Measurements from ENCODE around the gene HNRNPM. TPM values are rescaled to one million over a fixed set of nuclear protein-coding genes. Genes with fewer than 3 reads are reported as not detected.

HNRNPM gene
- total RNA-seq, 4 donors from 2014 or later: 42.5 to 74.6 (median 57.8) TPM

DNA sequence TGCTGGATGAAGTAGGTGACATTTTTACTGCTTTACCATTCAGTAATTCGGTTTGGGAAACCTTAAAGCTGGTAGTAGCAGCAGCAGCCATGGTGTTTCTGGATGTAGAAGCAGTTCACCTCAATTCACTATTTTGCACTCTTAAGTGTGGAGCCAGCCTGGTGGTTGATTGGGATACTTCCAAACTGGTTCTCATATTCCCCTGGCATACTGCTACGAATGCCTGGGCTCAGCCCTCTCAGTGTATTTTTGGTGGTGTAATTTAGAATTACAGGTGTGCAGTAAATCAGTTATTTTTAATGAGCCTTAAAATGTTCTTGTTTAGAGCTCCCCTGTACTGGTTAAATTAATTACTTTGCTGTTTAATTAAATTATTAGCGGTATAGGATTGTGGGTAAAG, 12.4 kb downstream of the HNRNPM start:
- TF ChIP-seq POLR2A (IDR thresholded peaks at IDR 0.05): no peak
- peak in 3 of 5 experiments; percentile 10 to 39 (median 31) for TF ChIP-seq CTCF (IDR thresholded peaks at IDR 0.05 in 4 of 5, conservative IDR thresholded peaks at IDR 0.05 in 1 of 5)
- H3K27me3 ChIP-seq: no peaks in the 10 kb centered on the region
- DNase-seq (peak in 1 of 2 donors; percentile 34), ATAC-seq (peak; percentile 62 to 76)
- H3K4me1 ChIP-seq: peaks cover 98 to 99% of the 10 kb centered on the region in 2 donors
- H3K36me3 ChIP-seq: peaks cover 0 to 5% of the 10 kb centered on the region in 2 donors
- no peaks in the 10 kb centered on the region for H3K9me3 ChIP-seq
- intact Hi-C loops (cut with DNase I; ENCODE audit: low total_unique reads): loop anchor here (2.0 kb wide), 1 partner anchor 50 kb away; no protein-coding TSS in a partner anchor
- peak overlapping the region; percentile 46 to 74 (median 70) for H3K27ac ChIP-seq
- no peak overlapping the region for H3K4me3 ChIP-seq
- in situ Hi-C loops (cut with MboI; ENCODE audit: low sequenced_read_pairs in 4 of 4): no loop called here

DNA sequence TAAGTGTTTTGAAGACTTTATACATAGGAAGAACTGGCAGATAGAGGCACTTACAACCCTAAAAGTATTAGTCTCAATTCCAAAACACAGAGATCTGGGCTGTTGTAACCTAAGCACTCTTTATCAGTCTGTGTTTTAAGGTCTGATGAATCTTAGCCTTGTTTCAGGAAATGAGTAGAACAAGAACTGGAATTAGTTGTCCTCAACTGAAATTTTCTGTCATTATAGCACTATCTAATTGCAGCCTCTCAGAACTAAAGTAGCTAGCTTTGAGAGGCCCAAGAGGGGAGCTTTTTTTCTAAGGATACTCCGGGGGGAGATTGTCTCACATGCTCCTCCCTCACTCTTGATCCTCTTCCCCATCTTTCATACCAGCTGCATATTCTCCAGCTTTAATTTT, 13.1 kb downstream of the HNRNPM start:
- Histone ChIP-seq H3K4me1 (peaks cover 98 to 99% of the 10 kb centered on the region in 2 donors), H3K27me3 (no peaks in the 10 kb centered on the region), H3K36me3 (peaks cover 0 to 5% of the 10 kb centered on the region in 2 donors), H3K9me3 (no peaks in the 10 kb centered on the region), H3K4me3 (no peak overlapping the region), H3K27ac (peak overlapping the region; percentile 46 to 74 (median 70))
- no peak for TF ChIP-seq POLR2A (IDR thresholded peaks at IDR 0.05)
- in situ Hi-C loops (cut with MboI; ENCODE audit: low sequenced_read_pairs in 4 of 4) (no loop called here), intact Hi-C loops (cut with DNase I; ENCODE audit: low total_unique reads) (loop anchor here (2.0 kb wide), 1 partner anchor 49 kb away; no protein-coding TSS in a partner anchor)
- no peak for DNase-seq
- no peak for ATAC-seq

- intact Hi-C loops (cut with DNase I; ENCODE audit: low total_unique reads): no loop called here
- ATAC-seq: no peak
- Histone ChIP-seq H3K4me1 (peaks cover 98 to 99% of the 10 kb centered on the region in 2 donors), H3K36me3 (peaks cover 0 to 5% of the 10 kb centered on the region in 2 donors), H3K27ac (peak overlapping the region; percentile 46 to 74 (median 70)), H3K27me3 (no peaks in the 10 kb centered on the region), H3K4me3 (no peak overlapping the region), H3K9me3 (no peaks in the 10 kb centered on the region)
- no peak for DNase-seq
- in situ Hi-C loops (cut with MboI; ENCODE audit: low sequenced_read_pairs in 4 of 4): no loop called here
- no peak for TF ChIP-seq POLR2A (IDR thresholded peaks at IDR 0.05)
- TF ChIP-seq CTCF (IDR thresholded peaks at IDR 0.05 in 4 of 5, conservative IDR thresholded peaks at IDR 0.05 in 1 of 5): no peak
These were observed 13.6 kb downstream of the HNRNPM start for GRCh38 chr19:8458380-8458779.

- DNase-seq (no peak), ATAC-seq (no peak)
- Histone ChIP-seq H3K36me3 (peaks cover 0 to 12% of the 10 kb centered on the region in 2 donors), H3K27me3 (no peaks in the 10 kb centered on the region), H3K27ac (peak overlapping the region; percentile 46 to 74 (median 70)), H3K4me3 (peak overlapping the region in 2 of 4 donors; percentile 3 to 12), H3K9me3 (no peaks in the 10 kb centered on the region), H3K4me1 (peaks cover 94 to 98% of the 10 kb centered on the region in 2 donors)
- intact Hi-C loops (cut with DNase I; ENCODE audit: low total_unique reads): no loop called here
- in situ Hi-C loops (cut with MboI; ENCODE audit: low sequenced_read_pairs in 4 of 4): no loop called here
- no peak for TF ChIP-seq POLR2A (IDR thresholded peaks at IDR 0.05)
- TF ChIP-seq CTCF (IDR thresholded peaks at IDR 0.05 in 4 of 5, conservative IDR thresholded peaks at IDR 0.05 in 1 of 5): no peak
These were observed 14.3 kb downstream of the HNRNPM start for GRCh38 chr19:8459095-8459494.

- H3K4me1 ChIP-seq: peaks cover 88 to 93% of the 10 kb centered on the region in 2 donors
- ATAC-seq: no peak
- DNase-seq: no peak
- peak overlapping the region; percentile 46 to 74 (median 70) for H3K27ac ChIP-seq
- H3K9me3 ChIP-seq: no peaks in the 10 kb centered on the region
- peaks cover 0 to 18% of the 10 kb centered on the region in 2 donors for H3K36me3 ChIP-seq
- intact Hi-C loops (cut with DNase I; ENCODE audit: low total_unique reads): no loop called here
- in situ Hi-C loops (cut with MboI; ENCODE audit: low sequenced_read_pairs in 4 of 4): no loop called here
- no peaks in the 10 kb centered on the region for H3K27me3 ChIP-seq
- H3K4me3 ChIP-seq: peak overlapping the region in 2 of 4 donors; percentile 3 to 19
- no peak for TF ChIP-seq CTCF (IDR thresholded peaks at IDR 0.05 in 4 of 5, conservative IDR thresholded peaks at IDR 0.05 in 1 of 5)
- TF ChIP-seq POLR2A (IDR thresholded peaks at IDR 0.05): no peak
These were observed 14.9 kb downstream of the HNRNPM start for GRCh38 chr19:8459520-8460270.
